A549 (cell line): Measurements from ENCODE around the gene PSAT1.

ENCODE experiments used
- CTCF ChIP-seq: fragments of >200 bp; sonication (Bioruptor Twin); formaldehyde crosslinking; IDR thresholded peaks from 3 replicates; pipeline ENCODE4 v1.5.1; 2016
- MAX ChIP-seq: IDR thresholded peaks from 2 replicates; pipeline ENCODE4 v1.6.1; 2012
- NR3C1 ChIP-seq: fragments of >200 bp; sonication (Bioruptor Twin); formaldehyde crosslinking; IDR thresholded peaks from 3 replicates; pipeline ENCODE4 v1.6.1; 2017
- PBX3 ChIP-seq: IDR thresholded peaks from 2 replicates; pipeline ENCODE4 v1.6.1; 2012
- PHF8 ChIP-seq: fragments of 200-600 bp; sonication (generic); IDR thresholded peaks from 2 replicates; pipeline ENCODE4 v1.6.1; 2016; ENCODE audit warnings: low read depth, mild to moderate bottlenecking, antibody characterized with exemption, moderate library complexity, borderline replicate concordance
- POLR2A ChIP-seq: IDR thresholded peaks from 2 replicates; pipeline ENCODE4 v1.6.1; 2012; ENCODE audit warnings: mild to moderate bottlenecking, low read length
- RAD21 ChIP-seq, 2 experiments: fragments of >200 bp in 1 of 2; sonication (Bioruptor Twin) in 1 of 2; formaldehyde crosslinking in 1 of 2; IDR thresholded peaks in 1 of 2; conservative IDR thresholded peaks in 1 of 2; 2 replicates in 1 of 2; 3 replicates in 1 of 2; pipeline ENCODE4 v1.6.1; 2012 to 2018; ENCODE audit warnings: inconsistent platforms in 1 of 2
- TP53 ChIP-seq: fragments of 250-450 bp; sonication (Bioruptor Pico); IDR thresholded peaks from 2 replicates; pipeline ENCODE4 v1.5.0; 2021; ENCODE audit warnings: mild to moderate bottlenecking, moderate library complexity
- TF ChIP-seq, protein P1 (sequence below): fragments of 450-650 bp; IDR thresholded peaks from 2 replicates; pipeline ENCODE4 v1.6.1; 2014; ENCODE audit warnings: antibody characterized with exemption

- TF ChIP-seq NR3C1 (no peak), POLR2A (no peak), CTCF (no peak), RAD21 (conservative IDR thresholded peaks at IDR 0.05 in 1 of 2, IDR thresholded peaks at IDR 0.05 in 1 of 2) (no peak), MAX (no peak), PHF8 (no peak), TP53 (no peak), PBX3 (no peak)
- TF ChIP-seq, protein P1, sequence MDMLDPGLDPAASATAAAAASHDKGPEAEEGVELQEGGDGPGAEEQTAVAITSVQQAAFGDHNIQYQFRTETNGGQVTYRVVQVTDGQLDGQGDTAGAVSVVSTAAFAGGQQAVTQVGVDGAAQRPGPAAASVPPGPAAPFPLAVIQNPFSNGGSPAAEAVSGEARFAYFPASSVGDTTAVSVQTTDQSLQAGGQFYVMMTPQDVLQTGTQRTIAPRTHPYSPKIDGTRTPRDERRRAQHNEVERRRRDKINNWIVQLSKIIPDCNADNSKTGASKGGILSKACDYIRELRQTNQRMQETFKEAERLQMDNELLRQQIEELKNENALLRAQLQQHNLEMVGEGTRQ = no peak
Measured at GRCh38 chr9:78311886-78312524, 15.1 kb downstream of the PSAT1 start.
